Measurements from ENCODE around the gene ANTXR2. TPM values are rescaled to one million over a fixed set of nuclear protein-coding genes. Genes with fewer than 3 reads are reported as not detected.

ANTXR2 gene
- polyA plus RNA-seq, 1 of the 3 experiments (the other 2 are of a cell fraction), result 48.8 TPM

- Histone ChIP-seq H3K36me3 (replicated peaks in 1 of 2; ENCODE audit: control insufficient read depth in 1 of 2, insufficient read depth in 2 of 2, low read length in 1 of 2) (no peaks in the 10 kb centered on the region), H3K9ac (no peak overlapping the region), H3K4me2 (no peak overlapping the region), H3K27ac (ENCODE audit: low read depth in 2 of 2, low read length in 1 of 2) (no peak overlapping the region), H3K4me1 (ENCODE audit: control insufficient read depth in 1 of 2, insufficient read depth in 2 of 2, low read depth in 1 of 2, low read length in 1 of 2) (peaks cover 0 to 3% of the 10 kb centered on the region in 2 experiments; a peak in 2 of 4 replicates), H3F3A (replicated peaks; ENCODE audit: insufficient read depth) (no peaks in the 10 kb centered on the region), H4K20me1 (ENCODE audit: insufficient read depth) (no peaks in the 10 kb centered on the region), H3K9me3 (no peaks in the 10 kb centered on the region), H3K9me2 (no peaks in the 10 kb centered on the region), H3K79me2 (ENCODE audit: insufficient read depth) (no peaks in the 10 kb centered on the region), H2AFZ (ENCODE audit: low read depth) (no peak overlapping the region), H3K27me3 (ENCODE audit: insufficient read depth) (no peaks in the 10 kb centered on the region), H3K4me3 (ENCODE audit: low read depth in 2 of 2, low read length in 1 of 2) (no peak overlapping the region)
- ChIA-PET POLR2A (no interaction called here), CTCF (no interaction called here)
- WGBS (ENCODE audit: low lambda C conversion rate), result 90% methylated on average over 1 of the region's 1 CpG
- DNase-seq, result no peak
- TF ChIP-seq SIN3A (IDR thresholded peaks at IDR 0.05; ENCODE audit: borderline replicate concordance, low read depth, low read length) (no peak), YY1 (IDR thresholded peaks at IDR 0.05; ENCODE audit: low read depth) (no peak), TEAD4 (IDR thresholded peaks at IDR 0.05; ENCODE audit: borderline replicate concordance, insufficient read depth) (no peak), RAD21 (IDR thresholded peaks at IDR 0.05; ENCODE audit: low read length) (no peak), SMC3 (IDR thresholded peaks at IDR 0.05; ENCODE audit: low read depth, low read length) (no peak), NFIC (IDR thresholded peaks at IDR 0.05; ENCODE audit: borderline replicate concordance) (no peak)
Observed at GRCh38 chr4:80088471-80088870, 15.4 kb upstream of the ANTXR2 start.

- Histone ChIP-seq H2AFZ (ENCODE audit: low read depth) (no peak overlapping the region), H3K9me3 (no peaks in the 10 kb centered on the region), H3K36me3 (replicated peaks in 1 of 2; ENCODE audit: control insufficient read depth in 1 of 2, insufficient read depth in 2 of 2, low read length in 1 of 2) (no peaks in the 10 kb centered on the region), H3K4me1 (ENCODE audit: control insufficient read depth in 1 of 2, insufficient read depth in 2 of 2, low read depth in 1 of 2, low read length in 1 of 2) (peaks cover 0 to under 1% of the 10 kb centered on the region in 2 experiments; a peak in 2 of 4 replicates), H3K27me3 (ENCODE audit: insufficient read depth) (no peaks in the 10 kb centered on the region), H3K27ac (ENCODE audit: low read depth in 2 of 2, low read length in 1 of 2) (no peak overlapping the region), H3K9me2 (no peaks in the 10 kb centered on the region), H3K4me2 (no peak overlapping the region), H3F3A (replicated peaks; ENCODE audit: insufficient read depth) (no peaks in the 10 kb centered on the region), H3K4me3 (ENCODE audit: low read depth in 2 of 2, low read length in 1 of 2) (no peak overlapping the region), H4K20me1 (ENCODE audit: insufficient read depth) (no peaks in the 10 kb centered on the region), H3K79me2 (ENCODE audit: insufficient read depth) (no peaks in the 10 kb centered on the region), H3K9ac (no peak overlapping the region)
- CTCF ChIA-PET, result no interaction called here
- WGBS (ENCODE audit: low lambda C conversion rate), result 67% methylated on average over 5 of the region's 5 CpGs
- DNase-seq, result no peak
- TF ChIP-seq NFIC (IDR thresholded peaks at IDR 0.05; ENCODE audit: borderline replicate concordance) (no peak), USF2 (IDR thresholded peaks at IDR 0.05; ENCODE audit: borderline replicate concordance, low read depth, low read length) (no peak), RXRA (IDR thresholded peaks at IDR 0.05; ENCODE audit: borderline replicate concordance, low read depth) (no peak), GABPA (IDR thresholded peaks at IDR 0.05; ENCODE audit: low read depth) (no peak), FOXJ3 (CRISPR knock-in tag; IDR thresholded peaks at IDR 0.05) (no peak), IRF3 (IDR thresholded peaks at IDR 0.05; ENCODE audit: low read depth, low read length) (no peak), ELF1 (IDR thresholded peaks at IDR 0.05) (no peak), MXI1 (IDR thresholded peaks at IDR 0.05; ENCODE audit: low read depth, low read length) (no peak), ZBTB33 (IDR thresholded peaks at IDR 0.05; ENCODE audit: borderline replicate concordance, low read depth) (no peak)
- POLR2A ChIA-PET, result no interaction called here
Observed at GRCh38 chr4:80086296-80086695, 13.3 kb upstream of the ANTXR2 start.
